ENCODE measurements around the gene GART.
"Not testable (repeated sequence)": the region's sequence is repeated elsewhere in the genome, so short reads cannot be mapped to it uniquely, and the experiment has no call there.

The GART gene

DNA sequence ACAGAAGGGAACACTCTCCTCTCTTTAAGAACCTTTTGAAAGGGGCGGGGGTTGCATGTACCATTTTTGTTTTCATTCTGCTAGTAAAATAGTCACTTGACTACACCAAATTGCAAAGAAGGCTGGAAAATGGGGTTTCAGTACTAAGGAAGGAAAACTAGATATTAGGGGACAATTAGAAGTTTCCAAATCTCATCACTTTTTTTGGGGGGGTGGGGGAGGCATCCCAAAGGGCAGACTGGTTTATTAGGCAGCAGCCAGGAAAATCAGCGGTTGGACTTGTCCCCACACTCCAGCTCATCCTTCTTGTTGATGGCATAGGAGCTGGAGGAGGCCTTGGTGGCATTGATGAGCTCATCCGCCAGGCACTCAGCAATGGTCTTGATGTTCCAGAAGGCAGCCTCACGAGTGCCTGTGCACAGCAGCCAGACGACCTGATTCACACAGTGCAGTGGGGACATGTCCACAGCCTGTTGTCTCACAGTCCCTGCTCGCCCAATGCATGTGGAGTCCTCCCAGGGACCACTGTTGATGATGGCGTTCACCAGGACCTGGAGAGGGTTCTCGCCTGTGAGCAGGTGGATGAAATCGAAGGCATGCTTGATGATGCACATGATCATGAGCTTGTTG, 60.5 kb downstream of the GART start:
- DNase-seq: peak in 1 of 2 experiments; percentile 11
- TF ChIP-seq GATA1 (IDR thresholded peaks at IDR 0.05; ENCODE audit: low read depth, low read length): no peak
- no peak for TF ChIP-seq POLR2A (IDR thresholded peaks at IDR 0.05; ENCODE audit: low read length)

DNA sequence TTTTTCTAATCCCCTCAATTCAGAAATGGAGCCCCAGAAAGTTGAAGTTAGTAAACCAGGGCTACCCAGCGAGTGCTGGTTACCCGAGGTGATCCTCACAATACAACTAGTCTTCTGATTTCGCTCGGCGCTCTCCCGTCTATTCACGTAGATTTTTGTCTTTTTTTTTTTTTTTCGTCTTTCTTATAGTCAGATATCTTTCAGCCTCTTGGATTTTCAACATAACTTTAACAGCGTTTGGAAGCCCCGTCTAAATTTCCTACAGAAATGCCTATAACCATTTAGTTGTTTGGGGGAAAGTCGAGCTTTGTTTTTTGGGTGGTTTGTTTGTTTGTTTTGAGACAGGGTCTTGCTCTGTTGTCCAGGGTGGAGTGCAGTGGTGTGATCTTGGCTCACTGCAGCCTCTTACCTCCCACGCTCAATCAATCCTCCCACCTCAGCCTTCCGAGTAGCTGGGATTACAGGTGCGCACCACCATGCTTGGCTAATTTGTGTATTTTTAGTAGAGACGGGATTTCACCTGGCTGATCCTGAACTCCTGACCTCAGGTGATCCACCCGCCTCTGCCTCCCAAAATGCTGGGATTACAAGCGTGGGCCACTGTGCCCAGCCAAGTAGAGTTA, 61.3 kb downstream of the GART start:
- no peak for TF ChIP-seq POLR2A (IDR thresholded peaks at IDR 0.05; ENCODE audit: low read length)
- TF ChIP-seq GATA1 (IDR thresholded peaks at IDR 0.05; ENCODE audit: low read depth, low read length): no peak
- DNase-seq: no peak

DNA sequence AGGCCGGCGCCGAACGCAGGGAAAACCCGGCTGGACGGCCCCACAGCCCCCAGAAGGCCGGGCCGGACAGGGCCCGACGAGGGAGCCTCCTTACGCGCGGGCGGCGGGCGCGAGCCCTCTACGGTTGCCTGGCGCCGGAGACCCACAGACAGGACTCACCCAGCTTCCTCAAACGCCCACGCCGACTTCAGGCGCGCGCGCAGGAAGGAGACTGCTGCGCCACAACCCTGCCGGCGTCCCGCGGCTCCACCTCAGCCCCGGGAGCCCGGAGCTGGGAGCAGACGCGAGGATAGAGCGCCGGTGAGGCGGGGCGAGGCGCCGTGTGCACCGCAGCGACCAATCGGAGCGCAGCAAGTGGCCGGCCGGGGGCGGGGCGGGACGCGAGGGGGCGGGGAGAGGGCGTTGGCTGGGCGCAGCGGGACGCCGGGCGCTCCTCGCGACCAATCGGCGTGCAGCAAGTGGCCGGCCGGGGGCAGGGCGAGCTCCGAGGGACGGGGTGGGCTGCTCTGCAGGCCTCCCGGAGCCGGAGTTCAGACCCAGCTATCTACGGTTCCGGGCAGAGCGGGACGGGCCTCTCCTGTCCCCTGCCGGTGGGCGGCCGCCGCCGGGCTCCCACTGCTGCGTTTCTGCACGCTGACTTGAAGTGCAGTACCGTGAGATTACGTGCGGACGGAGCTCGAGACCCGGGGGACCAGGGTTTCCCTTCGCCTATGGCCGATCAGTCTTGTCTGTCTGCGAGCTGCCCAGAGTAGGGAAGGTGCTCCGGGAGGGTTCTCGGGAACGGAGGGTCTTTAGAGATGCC, 62.0 kb downstream of the GART start, which contains the start of gene TMEM50B:
Gene TMEM50B (minus strand): TSS at position 296 of the 802 bp plus-strand sequence. CDS start 11,089 bp downstream, outside the sequence.
- TF ChIP-seq POLR2A (IDR thresholded peaks at IDR 0.05; ENCODE audit: low read length): peak; percentile 81
- no peak for TF ChIP-seq GATA1 (IDR thresholded peaks at IDR 0.05; ENCODE audit: low read depth, low read length)

DNA sequence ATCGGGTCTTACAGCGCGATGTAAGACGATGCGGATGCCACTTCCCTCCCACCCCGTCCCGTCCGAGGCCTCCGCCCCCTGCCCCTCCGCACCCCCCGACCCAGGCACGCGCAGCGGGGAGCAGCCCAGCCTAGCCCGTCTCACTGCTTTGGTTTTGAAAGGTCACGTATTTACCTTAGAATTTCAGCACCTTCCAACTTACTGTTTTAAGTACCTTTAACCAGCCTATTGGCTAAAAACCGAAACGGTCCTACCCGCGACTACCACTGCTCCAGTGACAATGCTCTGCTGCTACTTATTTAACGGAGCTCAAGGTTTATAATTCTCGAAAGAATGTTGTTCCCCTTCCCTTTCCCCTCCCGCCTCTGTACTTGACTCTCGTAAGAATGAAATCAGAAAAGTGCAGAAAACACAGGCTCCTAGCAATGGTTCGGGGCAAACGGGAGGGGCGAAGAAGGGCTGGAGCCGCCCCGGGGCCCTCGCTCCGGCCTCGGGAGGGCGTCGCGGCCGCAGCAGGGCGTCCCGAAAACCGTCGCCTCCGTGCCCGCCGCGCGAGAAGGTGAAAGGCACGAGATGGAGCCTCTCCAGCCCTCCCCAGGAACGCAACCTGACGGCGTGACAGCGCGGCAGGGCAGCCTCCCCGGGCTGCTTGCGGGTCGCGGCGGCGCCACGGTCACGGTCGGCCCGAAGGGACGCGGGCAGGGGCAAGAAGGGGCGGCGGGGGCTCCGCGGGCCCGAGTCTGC, 62.8 kb downstream of the GART start:
- peak; percentile 76 to 82 for DNase-seq
- no peak for TF ChIP-seq POLR2A (IDR thresholded peaks at IDR 0.05; ENCODE audit: low read length)
- TF ChIP-seq GATA1 (IDR thresholded peaks at IDR 0.05; ENCODE audit: low read depth, low read length): no peak

More for the DNA sequence above, 62.0 kb downstream of the GART start, which contains the start of gene TMEM50B:
- DNase-seq: peak; percentile 97 to 99

DNA sequence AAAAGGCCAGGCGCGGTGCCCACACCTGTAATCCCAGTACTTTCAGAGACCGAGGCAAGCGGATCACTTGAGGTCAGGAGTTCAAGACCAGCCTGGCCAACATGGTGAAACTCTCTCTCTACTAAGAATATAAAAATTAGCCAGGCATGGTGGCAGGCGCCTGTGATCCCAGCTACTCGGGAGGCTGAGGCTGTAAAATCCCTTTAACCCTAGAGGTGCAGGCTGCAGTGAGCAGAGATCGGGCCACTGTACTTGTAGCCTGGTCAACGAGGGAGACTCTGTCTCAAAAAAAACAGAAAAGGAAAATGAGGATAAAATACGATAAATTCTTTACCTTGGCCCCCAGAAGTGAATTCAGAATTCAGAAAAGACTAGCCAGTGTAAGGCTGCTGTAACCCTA, 63.7 kb downstream of the GART start:
- DNase-seq: no peak
- no peak for TF ChIP-seq POLR2A (IDR thresholded peaks at IDR 0.05; ENCODE audit: low read length)

DNA sequence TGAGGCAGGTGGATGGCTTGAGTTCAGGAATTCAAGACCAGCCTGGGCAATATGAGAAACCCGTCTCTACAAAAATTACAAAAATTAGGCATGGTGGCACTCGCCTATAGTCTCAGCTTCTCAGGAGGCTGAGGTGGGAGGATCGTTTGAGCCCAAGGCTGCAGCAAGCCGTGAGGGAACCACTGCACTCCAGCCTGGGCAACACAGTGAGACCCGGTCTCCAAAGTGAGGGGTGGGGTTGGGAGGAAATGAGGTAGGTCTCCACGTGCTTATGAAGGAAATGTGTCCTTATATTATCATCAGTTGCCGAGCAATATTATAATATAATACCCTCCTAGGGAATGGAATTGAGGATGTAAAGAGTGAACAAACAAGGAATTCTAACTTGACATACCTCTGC, 64.9 kb downstream of the GART start:
- TF ChIP-seq POLR2A (IDR thresholded peaks at IDR 0.05; ENCODE audit: low read length) (no peak), GATA1 (IDR thresholded peaks at IDR 0.05; ENCODE audit: low read depth, low read length) (no peak)
- no peak for DNase-seq

DNA sequence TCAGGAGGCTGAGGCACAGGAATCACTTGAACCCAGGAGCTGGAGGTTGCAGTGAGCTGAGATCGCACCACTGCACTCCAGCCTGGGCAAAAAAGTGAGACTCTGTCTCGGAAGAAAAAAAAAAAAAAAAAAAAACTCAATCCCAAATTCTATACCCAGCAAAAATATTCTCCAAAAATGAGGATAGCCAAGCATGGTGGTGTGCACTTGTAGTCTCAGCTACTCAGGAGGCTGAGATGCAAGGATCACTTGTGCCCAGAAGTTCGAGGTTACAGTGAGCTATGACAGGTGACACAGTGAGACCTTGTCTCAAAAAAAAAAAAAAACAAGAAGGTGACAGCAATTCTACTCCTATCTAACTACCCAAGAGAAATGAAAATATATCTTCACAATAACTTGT, 68.6 kb downstream of the GART start:
- no peak for DNase-seq

DNA sequence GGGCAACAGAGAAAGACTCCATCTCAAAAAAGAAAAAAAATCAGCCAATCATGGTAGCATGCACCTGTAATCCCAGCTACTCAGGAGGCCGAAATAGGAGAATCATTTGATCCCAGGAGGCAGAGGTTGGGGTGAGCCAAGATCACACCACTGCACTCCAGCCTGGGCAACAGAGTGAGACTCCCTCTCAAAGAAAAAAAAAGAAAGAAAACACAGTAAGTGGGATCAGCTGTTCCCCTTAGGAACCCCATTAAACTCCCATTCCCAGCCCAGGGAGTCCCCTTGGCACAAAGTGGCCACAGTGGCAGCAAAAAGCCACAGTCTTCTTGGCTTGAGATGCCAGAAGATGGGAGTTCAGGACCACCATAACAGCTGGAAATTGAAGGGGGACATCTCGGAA, 71.2 kb downstream of the GART start:
- no peak for DNase-seq
- TF ChIP-seq GATA1 (IDR thresholded peaks at IDR 0.05; ENCODE audit: low read depth, low read length) (no peak), POLR2A (IDR thresholded peaks at IDR 0.05; ENCODE audit: low read length) (no peak)

More for the DNA sequence above, 68.6 kb downstream of the GART start:
- TF ChIP-seq GATA1 (IDR thresholded peaks at IDR 0.05; ENCODE audit: low read depth, low read length) (no peak), POLR2A (IDR thresholded peaks at IDR 0.05; ENCODE audit: low read length) (no peak)

DNA sequence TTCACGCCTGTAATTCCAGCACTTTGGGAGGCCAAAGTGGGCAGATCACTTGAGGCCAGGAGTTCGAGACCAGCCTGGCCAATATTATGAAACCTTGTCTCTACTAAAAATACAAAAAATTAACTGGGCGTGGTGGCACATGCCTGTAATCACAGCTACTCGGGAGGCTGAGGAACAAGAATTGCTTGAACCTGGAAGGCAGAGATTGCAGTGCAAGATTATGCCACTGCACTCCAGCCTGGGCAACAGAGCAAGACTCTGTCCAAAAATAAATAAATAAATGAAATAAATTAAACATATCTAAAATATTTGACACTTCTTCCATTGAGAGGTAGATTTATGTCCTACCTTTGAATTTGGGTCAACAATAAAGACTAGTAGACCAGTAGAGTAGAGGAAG, 72.7 kb downstream of the GART start:
- DNase-seq: not testable (repeated sequence)

DNA sequence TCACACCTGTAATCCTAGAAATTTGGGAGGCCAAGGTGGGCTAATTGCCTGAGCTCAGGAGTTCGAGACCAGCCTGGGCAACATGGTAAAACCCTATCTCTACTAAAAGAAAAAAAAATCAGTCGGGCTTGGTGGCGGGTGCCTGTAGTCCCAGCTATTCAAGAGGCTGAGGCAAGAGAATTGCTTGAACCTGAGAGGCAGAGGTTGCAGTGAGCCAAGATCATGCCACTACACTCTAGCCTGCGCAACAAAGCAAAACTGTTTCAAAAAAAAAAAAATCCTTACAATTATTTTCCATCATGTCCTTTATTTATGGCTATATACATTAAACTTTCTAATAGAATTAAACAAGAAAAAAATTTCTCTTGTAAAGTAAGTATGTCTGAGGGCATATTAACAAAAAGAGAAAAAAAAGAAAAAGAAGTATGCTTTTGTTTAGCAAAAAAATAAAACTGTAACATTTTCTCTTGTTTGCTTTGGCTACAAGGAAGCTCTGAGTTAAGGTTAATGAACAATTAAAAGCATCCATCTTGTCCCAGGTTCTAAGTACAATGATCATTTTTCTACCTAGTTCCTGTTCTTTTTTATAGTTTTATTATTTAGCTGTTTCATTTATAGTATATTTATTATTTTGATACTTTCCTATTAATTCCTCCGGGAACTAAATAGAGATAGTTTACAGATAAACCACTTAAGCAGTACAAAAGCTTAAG, 80.2 kb downstream of the GART start:
- TF ChIP-seq GATA1 (IDR thresholded peaks at IDR 0.05; ENCODE audit: low read depth, low read length): no peak
- TF ChIP-seq POLR2A (IDR thresholded peaks at IDR 0.05; ENCODE audit: low read length): no peak
- no peak for DNase-seq

DNA sequence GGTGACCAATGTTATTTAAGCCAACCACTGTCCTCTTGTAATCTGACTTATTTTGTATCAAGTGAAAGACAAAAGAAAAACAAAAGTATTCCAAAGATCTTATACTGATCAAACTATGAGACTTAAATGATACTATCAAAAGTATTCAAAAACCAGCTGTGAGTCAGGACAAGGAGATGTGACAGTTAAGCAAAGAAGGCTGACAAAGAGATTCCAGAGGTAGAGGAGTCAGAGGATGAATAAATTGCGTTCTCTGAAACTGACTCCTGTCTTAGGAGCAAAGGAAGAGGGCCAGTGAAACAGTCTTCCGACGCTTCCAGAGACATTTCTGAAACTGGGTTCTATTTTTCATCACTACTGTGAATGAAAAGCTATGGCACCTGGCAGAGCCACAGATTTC, 83.1 kb downstream of the GART start:
- no peak for DNase-seq
- TF ChIP-seq GATA1 (IDR thresholded peaks at IDR 0.05; ENCODE audit: low read depth, low read length) (no peak), POLR2A (IDR thresholded peaks at IDR 0.05; ENCODE audit: low read length) (no peak)

DNA sequence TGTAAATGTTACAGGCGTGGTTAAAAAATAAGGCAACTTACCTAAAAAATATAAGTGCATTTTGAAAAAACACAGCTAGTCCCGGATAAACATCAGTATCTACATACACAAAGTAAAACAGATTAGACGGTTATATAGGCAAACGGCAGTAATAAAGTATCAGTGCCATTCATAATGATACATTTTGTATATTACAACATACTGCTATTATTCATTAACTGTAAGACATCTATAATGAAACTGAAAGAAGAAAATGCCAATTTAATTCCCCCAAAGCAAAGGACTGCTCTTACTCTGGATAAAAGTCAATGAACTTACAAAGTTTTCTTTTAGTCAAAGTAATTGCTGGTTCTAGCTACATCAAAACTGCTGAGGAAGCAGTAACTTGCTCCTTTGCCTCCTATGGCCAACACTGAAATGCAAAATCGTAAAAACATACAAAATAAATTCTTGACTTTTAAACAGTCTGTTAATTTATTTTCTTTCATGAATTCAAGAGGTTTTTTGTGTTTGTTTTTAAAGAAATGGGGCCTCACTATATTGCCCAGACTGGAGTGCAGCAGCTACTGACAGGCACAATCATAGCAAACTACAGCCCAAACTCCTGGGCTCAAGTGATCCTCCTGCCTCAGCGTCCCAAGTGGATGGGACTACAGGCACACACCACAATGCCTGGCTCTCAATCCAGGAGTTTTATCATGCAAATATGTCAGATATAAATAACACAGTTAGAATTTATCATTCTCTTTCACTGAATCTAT, 86.1 kb downstream of the GART start:
- DNase-seq: no peak

More for the DNA sequence above, 86.1 kb downstream of the GART start:
- TF ChIP-seq POLR2A (IDR thresholded peaks at IDR 0.05; ENCODE audit: low read length) (no peak), GATA1 (IDR thresholded peaks at IDR 0.05; ENCODE audit: low read depth, low read length) (no peak)
